Measurements from ENCODE around the gene PUS1. TPM values are rescaled to one million over a fixed set of nuclear protein-coding genes. Genes with fewer than 3 reads are reported as not detected.

The PUS1 gene
- total RNA-seq, 2 donors from 2014 or later = 31.5 to 75.2 TPM

GRCh38 chr12:131989021-131989420 lies 59.9 kb downstream of the PUS1 start:
- H3K4me1 Mint-ChIP-seq = no peaks in the 10 kb centered on the region
- H3K36me3 Mint-ChIP-seq (ENCODE audit: low read depth) = peaks cover 96% of the 10 kb centered on the region
- H3K27me3 Mint-ChIP-seq = no peaks in the 10 kb centered on the region
- no peak overlapping the region for H3K27ac Mint-ChIP-seq
- no peak overlapping the region for H3K4me3 Mint-ChIP-seq
- no peaks in the 10 kb centered on the region for H3K9me3 Mint-ChIP-seq
- ATAC-seq (replicated peaks) = no peak

DNA sequence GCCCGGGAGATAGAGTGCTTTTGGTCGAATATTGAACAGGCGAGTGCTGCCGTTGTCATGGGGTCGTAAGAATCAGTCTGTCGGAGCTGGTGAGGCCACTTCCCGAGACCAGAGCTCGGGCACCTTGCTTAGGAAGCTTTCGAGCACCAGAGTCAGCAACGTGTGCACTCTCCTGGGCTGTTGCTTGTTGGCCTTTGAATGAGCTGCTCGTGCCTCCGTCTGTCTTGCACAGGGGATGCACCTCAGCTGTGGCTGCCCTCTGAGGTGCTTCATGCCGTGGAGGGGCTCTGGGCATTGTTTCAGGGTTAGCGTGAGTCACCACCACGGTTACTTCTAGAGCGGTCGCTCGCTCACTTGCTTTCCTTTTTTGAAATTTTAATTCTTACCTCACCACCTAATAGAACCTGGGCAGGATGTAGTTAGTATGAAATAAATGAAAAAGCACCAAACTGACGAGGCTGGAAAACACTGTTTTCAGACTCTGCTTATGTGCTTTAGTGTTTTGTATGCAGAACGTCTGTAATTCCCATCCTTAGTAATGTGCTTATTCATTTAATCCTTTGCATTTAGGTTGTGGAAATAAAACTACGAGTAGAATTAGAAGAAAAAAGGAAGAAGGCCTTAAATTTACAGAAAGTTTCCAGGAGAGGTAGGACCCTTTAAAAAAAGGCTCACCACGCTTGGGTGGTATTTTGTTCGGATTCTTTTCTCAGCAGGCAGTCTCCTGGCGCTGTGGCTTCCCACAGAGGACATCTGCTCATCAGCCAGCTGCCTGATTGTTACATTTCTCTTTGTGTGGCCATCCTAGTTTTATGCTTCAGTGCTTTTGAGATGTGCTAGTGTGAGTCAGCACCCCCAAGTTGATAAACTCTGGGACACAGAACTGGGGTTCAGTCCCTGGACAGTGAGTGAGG lies 61.2 kb downstream of the PUS1 start:
- Mint-ChIP-seq H3K9me3 (no peaks in the 10 kb centered on the region), H3K27me3 (no peaks in the 10 kb centered on the region), H3K4me1 (no peaks in the 10 kb centered on the region), H3K27ac (no peak overlapping the region), H3K4me3 (no peak overlapping the region), H3K36me3 (ENCODE audit: low read depth) (peaks cover 95% of the 10 kb centered on the region)
- no peak for ATAC-seq (replicated peaks)

DNA sequence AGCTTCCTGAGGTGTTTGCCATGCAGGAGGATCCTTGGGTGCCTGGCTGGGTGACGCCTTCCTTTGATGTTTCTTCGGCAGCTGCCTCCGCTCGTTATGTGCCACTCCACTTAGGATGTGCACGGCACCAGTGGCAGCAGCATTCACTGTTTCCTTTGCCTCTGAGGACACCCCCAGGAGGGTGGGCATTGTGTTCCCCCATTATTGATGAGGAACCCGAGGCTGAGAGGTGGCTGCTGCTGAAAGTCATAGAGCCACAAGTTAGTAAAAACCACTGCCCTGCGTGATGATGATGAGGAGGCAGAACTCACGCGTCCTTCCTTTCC lies 61.9 kb downstream of the PUS1 start:
- ATAC-seq (replicated peaks) = no peak
- no peaks in the 10 kb centered on the region for H3K4me1 Mint-ChIP-seq
- H3K27me3 Mint-ChIP-seq = no peaks in the 10 kb centered on the region
- no peaks in the 10 kb centered on the region for H3K9me3 Mint-ChIP-seq
- H3K27ac Mint-ChIP-seq = no peak overlapping the region
- no peak overlapping the region for H3K4me3 Mint-ChIP-seq
- H3K36me3 Mint-ChIP-seq (ENCODE audit: low read depth) = peaks cover 94% of the 10 kb centered on the region

- peak overlapping the region; percentile 14 for H3K27ac Mint-ChIP-seq
- no peak overlapping the region for H3K4me3 Mint-ChIP-seq
- H3K4me1 Mint-ChIP-seq = no peaks in the 10 kb centered on the region
- H3K36me3 Mint-ChIP-seq (ENCODE audit: low read depth) = peaks cover 94% of the 10 kb centered on the region
- no peaks in the 10 kb centered on the region for H3K9me3 Mint-ChIP-seq
- no peak for ATAC-seq (replicated peaks)
- H3K27me3 Mint-ChIP-seq = no peaks in the 10 kb centered on the region
Observed at GRCh38 chr12:131991816-131992430, 62.8 kb downstream of the PUS1 start.

- H3K36me3 Mint-ChIP-seq (ENCODE audit: low read depth) = peaks cover 88% of the 10 kb centered on the region
- no peak overlapping the region for H3K4me3 Mint-ChIP-seq
- H3K4me1 Mint-ChIP-seq = no peaks in the 10 kb centered on the region
- no peaks in the 10 kb centered on the region for H3K27me3 Mint-ChIP-seq
- H3K27ac Mint-ChIP-seq = peak overlapping the region; percentile 61
- no peak for ATAC-seq (replicated peaks)
- no peaks in the 10 kb centered on the region for H3K9me3 Mint-ChIP-seq
Observed at GRCh38 chr12:131994589-131994988, 65.5 kb downstream of the PUS1 start.

Other genes with a start within 250 kb of the PUS1 start
- 10 to 100 TPM; 44.7 to 55.8 TPM for gene SFSWAP, start 218.2 kb upstream of the PUS1 start, total RNA-seq
- under 1 TPM in 1 of 2 donors, not detected in 1; 0.32 TPM for gene MMP17, start 100.9 kb upstream of the PUS1 start, total RNA-seq
- gene ULK1, start 34.7 kb upstream of the PUS1 start, total RNA-seq = 10 to 100 TPM; 14.7 to 21.5 TPM
- 10 to 100 TPM; 47.1 to 60.0 TPM for gene EP400, start 20.7 kb downstream of the PUS1 start, total RNA-seq
- 10 to 100 TPM; 20.7 to 44.5 TPM for gene DDX51, start 215.0 kb downstream of the PUS1 start, total RNA-seq
- 10 to 100 TPM; 17.0 to 39.9 TPM for gene NOC4L, start 215.2 kb downstream of the PUS1 start, total RNA-seq

Measured in activated T-helper 17 cell treated with anti-CD3 and anti-CD28 coated beads, Interleukin-2, amount 50 U/mL, for 72 hours (primary cell).